Measurements from ENCODE around the gene ZNF605.

DNA sequence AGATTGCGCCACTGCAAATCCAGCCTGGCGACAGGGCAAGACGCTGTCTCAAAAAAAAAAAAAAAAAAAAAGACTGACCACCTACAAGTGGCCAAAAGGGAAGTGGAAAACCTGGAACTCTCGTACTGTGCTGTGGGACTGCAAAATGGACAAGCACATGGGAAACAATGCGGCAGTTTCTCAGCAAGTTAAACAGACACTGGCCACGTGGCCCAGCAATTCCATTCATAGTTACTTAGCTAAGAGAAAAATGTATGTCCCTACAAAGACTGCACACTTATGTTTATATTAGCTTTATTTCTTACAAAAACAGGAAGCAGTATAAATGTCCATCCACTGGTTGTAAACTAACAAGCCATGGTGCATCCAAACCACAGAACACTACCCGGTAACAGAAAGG is 74.3 kb downstream of the ZNF605 start:
- TF ChIP-seq, protein P1, sequence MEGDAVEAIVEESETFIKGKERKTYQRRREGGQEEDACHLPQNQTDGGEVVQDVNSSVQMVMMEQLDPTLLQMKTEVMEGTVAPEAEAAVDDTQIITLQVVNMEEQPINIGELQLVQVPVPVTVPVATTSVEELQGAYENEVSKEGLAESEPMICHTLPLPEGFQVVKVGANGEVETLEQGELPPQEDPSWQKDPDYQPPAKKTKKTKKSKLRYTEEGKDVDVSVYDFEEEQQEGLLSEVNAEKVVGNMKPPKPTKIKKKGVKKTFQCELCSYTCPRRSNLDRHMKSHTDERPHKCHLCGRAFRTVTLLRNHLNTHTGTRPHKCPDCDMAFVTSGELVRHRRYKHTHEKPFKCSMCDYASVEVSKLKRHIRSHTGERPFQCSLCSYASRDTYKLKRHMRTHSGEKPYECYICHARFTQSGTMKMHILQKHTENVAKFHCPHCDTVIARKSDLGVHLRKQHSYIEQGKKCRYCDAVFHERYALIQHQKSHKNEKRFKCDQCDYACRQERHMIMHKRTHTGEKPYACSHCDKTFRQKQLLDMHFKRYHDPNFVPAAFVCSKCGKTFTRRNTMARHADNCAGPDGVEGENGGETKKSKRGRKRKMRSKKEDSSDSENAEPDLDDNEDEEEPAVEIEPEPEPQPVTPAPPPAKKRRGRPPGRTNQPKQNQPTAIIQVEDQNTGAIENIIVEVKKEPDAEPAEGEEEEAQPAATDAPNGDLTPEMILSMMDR (conservative IDR thresholded peaks at IDR 0.05; ENCODE audit: low read depth, low read length): no peak
- TF ChIP-seq EZH2phosphoT487 (IDR thresholded peaks at IDR 0.05; ENCODE audit: borderline replicate concordance, low read length): no peak

Data from PC-3 (cell line).